Panc1 (cell line): ENCODE measurements around the gene MTCH1. TPM values are rescaled to one million over a fixed set of nuclear protein-coding genes. Genes with fewer than 3 reads are reported as not detected.

ENCODE experiments used
- ATAC-seq: fragments of 200-7000 bp; cut with Tn5 transposase; 2 replicates; pipeline ENCODE4 v1.9.1; 2020; ENCODE audit warnings: mild to moderate bottlenecking, moderate library complexity
- BruUV-seq: library from RNA; stranded (reverse); fragments of 400-500 nt; replicated peaks from 2 replicates; lab custom pipeline; 2021; lab: Mats Ljungman, UMichigan
- CTCF ChIA-PET: fragments of 300-600 bp; sonication (Branson Sonifier 250); formaldehyde crosslinking; loops from one replicate; lab custom pipeline; 2022; ENCODE audit warnings: antibody characterized with exemption; lab: Charles Lee
- POLR2A ChIA-PET: fragments of 300-600 bp; sonication (Branson Sonifier 250); formaldehyde crosslinking; loops from one replicate; lab custom pipeline; 2022; ENCODE audit warnings: antibody characterized with exemption; lab: Charles Lee
- DNase-seq: peaks from one replicate; pipeline ENCODE4 v3.0.0-alpha.2; 2010; ENCODE audit warnings: low read depth, low spot score
- H3K27ac ChIP-seq: 2 replicates; pipeline ENCODE4 v1.5.1; 2011; ENCODE audit warnings: mild to moderate bottlenecking, low read length, inconsistent platforms
- H3K27me3 ChIP-seq: fragments of 200-500 bp; sonication (Bioruptor generic); 2 replicates; pipeline ENCODE4 v1.6.0; 2014; ENCODE audit warnings: low read length, inconsistent platforms; ENCODE audit not compliant: control insufficient read depth, insufficient read depth
- H3K36me3 ChIP-seq: fragments of 200-500 bp; sonication (Bioruptor generic); 2 replicates; pipeline ENCODE4 v1.5.1; 2014; ENCODE audit warnings: inconsistent platforms, mild to moderate bottlenecking, low read length, moderate library complexity; ENCODE audit not compliant: control insufficient read depth, insufficient read depth
- H3K4me1 ChIP-seq: 2 replicates; pipeline ENCODE4 v1.5.1; 2011; ENCODE audit warnings: inconsistent platforms, mild to moderate bottlenecking, low read length, moderate library complexity; ENCODE audit not compliant: control insufficient read depth, insufficient read depth
- H3K4me3 ChIP-seq, 2 experiments: 2 replicates each; pipeline ENCODE4 v1.5.1; 2011 to 2012; ENCODE audit warnings: low read depth in 2 of 2, low read length in 2 of 2, mild to moderate bottlenecking in 2 of 2, inconsistent platforms in 1 of 2, moderate library complexity in 1 of 2
- H3K9me3 ChIP-seq: fragments of 200-500 bp; sonication (Bioruptor generic); 2 replicates; pipeline ENCODE4 v1.5.1; 2014; ENCODE audit warnings: low read depth, mild to moderate bottlenecking, inconsistent platforms, low read length, moderate library complexity; ENCODE audit not compliant: control insufficient read depth, insufficient read depth
- CTCF ChIP-seq: fragments of 450-650 bp; IDR thresholded peaks from 2 replicates; pipeline ENCODE4 v1.5.1; 2017; ENCODE audit warnings: mild to moderate bottlenecking
- POLR2AphosphoS5 ChIP-seq: IDR thresholded peaks from 2 replicates; pipeline ENCODE4 v1.6.1; 2012; ENCODE audit warnings: mild to moderate bottlenecking, low read depth, low read length, moderate library complexity
- REST ChIP-seq, 2 experiments: IDR thresholded peaks; 2 replicates each; pipeline ENCODE4 v1.6.1; 2011 to 2012; ENCODE audit warnings: low read depth in 2 of 2, control low read depth in 1 of 2, low read length in 1 of 2, mild to moderate bottlenecking in 1 of 2, moderate library complexity in 1 of 2; ENCODE audit not compliant: insufficient read depth in 1 of 2
- SIN3A ChIP-seq: IDR thresholded peaks from 2 replicates; pipeline ENCODE4 v1.6.1; 2012; ENCODE audit warnings: low read depth, mild to moderate bottlenecking, low read length, moderate library complexity, borderline replicate concordance; ENCODE audit not compliant: insufficient read depth
- TCF7L2 ChIP-seq: IDR thresholded peaks from 2 replicates; pipeline ENCODE4 v1.6.1; 2011; ENCODE audit warnings: mild to moderate bottlenecking, low read depth, low read length, inconsistent platforms
- in situ Hi-C: cut with HindIII; loops from 2 replicates; pipeline ENCODE4 v1.10.0; 2016; ENCODE audit warnings: low sequenced_read_pairs, low pct_unique_long_range_greater_than_20kb
- intact Hi-C: fragments of 100-400 bp; cut with micrococcal nuclease; formaldehyde crosslinking; loops from one replicate; pipeline ENCODE4 v1.10.0; 2022; ENCODE audit not compliant: unreplicated experiment
- total RNA-seq: library from RNA; stranded (reverse); gene quantifications from one replicate; pipeline ENCODE4 v1.2.1, GENCODE V29; 2021; ENCODE audit not compliant: unreplicated experiment

MTCH1 gene
- total RNA-seq, 1 experiment from 2014 or later = 223 TPM

- POLR2A ChIA-PET = no interaction called here
- no peaks in the 10 kb centered on the region for H3K4me1 ChIP-seq
- intact Hi-C loops = no loop called here
- no peaks in the 10 kb centered on the region for H3K27me3 ChIP-seq
- H3K27ac ChIP-seq = no peak overlapping the region
- ATAC-seq (no peak), DNase-seq (no peak)
- no peaks in the 10 kb centered on the region for H3K36me3 ChIP-seq
- H3K4me3 ChIP-seq = no peak overlapping the region
- TF ChIP-seq REST (IDR thresholded peaks at IDR 0.05; ENCODE audit: insufficient read depth in 1 of 2, low read depth in 2 of 2, low read length in 1 of 2) (no peak), TCF7L2 (no peak), SIN3A (no peak), CTCF (no peak), POLR2AphosphoS5 (no peak)
- no TSS peak for BruUV-seq
- H3K9me3 ChIP-seq = no peaks in the 10 kb centered on the region
- CTCF ChIA-PET = no interaction called here
- in situ Hi-C loops = no loop called here
Measured at GRCh38 chr6:36937896-36938295, 48.1 kb downstream of the MTCH1 start.

- TF ChIP-seq SIN3A (no peak), CTCF (no peak), POLR2AphosphoS5 (no peak), REST (IDR thresholded peaks at IDR 0.05; ENCODE audit: insufficient read depth in 1 of 2, low read depth in 2 of 2, low read length in 1 of 2) (no peak), TCF7L2 (no peak)
- H3K4me3 ChIP-seq = no peak overlapping the region
- CTCF ChIA-PET = no interaction called here
- no peaks in the 10 kb centered on the region for H3K27me3 ChIP-seq
- no peaks in the 10 kb centered on the region for H3K9me3 ChIP-seq
- POLR2A ChIA-PET = no interaction called here
- H3K27ac ChIP-seq = no peak overlapping the region
- no peaks in the 10 kb centered on the region for H3K36me3 ChIP-seq
- in situ Hi-C loops (no loop called here), intact Hi-C loops (no loop called here)
- ATAC-seq (no peak), DNase-seq (no peak)
- H3K4me1 ChIP-seq = no peaks in the 10 kb centered on the region
- no TSS peak for BruUV-seq
Measured at GRCh38 chr6:36936824-36937223, 49.2 kb downstream of the MTCH1 start.
